ENCODE results near the gene SLC25A2. TPM values are rescaled to one million over a fixed set of nuclear protein-coding genes. Genes with fewer than 3 reads are reported as not detected.
A peak's percentile ranks its signal among the peaks of the same experiment; 100 is the strongest.
"Not testable (repeated sequence)": the region's sequence is repeated elsewhere in the genome, so short reads cannot be mapped to it uniquely, and the experiment has no call there.

SLC25A2 gene
- total and polyA plus RNA-seq, 2 experiments from 2014 or later: not detected

DNA sequence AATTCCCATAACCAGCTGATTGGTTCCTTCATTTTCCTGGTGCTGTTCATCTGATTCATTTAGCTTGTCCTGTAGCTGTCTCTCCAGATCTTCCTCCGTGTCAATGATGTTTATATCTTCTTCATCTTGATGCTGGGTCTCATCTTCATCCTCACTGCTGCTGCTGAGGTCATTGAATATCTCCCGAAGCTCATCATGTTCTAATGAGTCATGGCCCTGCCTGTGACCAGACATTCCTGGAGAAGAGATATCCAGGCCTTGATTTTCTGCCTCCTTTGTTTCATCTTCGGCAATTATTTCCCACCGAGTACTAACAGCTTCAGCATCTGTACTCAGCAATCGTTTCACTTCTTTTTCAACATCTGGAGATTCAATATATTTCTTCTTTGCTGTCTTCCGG is 15.4 kb upstream of the SLC25A2 start:
- Histone ChIP-seq H3K27ac (ENCODE audit: low read depth) (no peak overlapping the region), H4K20me1 (replicated peaks; ENCODE audit: insufficient read depth) (peaks cover 24% of the 10 kb centered on the region), H3K27me3 (ENCODE audit: insufficient read depth) (no peaks in the 10 kb centered on the region), H3K4me1 (ENCODE audit: insufficient read depth) (peaks cover 14% of the 10 kb centered on the region; the same call in 1 of the 2 replicates), H3K9me2 (ENCODE audit: insufficient read depth) (no peaks in the 10 kb centered on the region), H3F3A (replicated peaks; ENCODE audit: low read depth) (no peaks in the 10 kb centered on the region), H3K79me2 (replicated peaks; ENCODE audit: insufficient read depth) (peaks cover 44% of the 10 kb centered on the region), H3K4me3 (peak overlapping the region; percentile 67), H3K4me2 (peak overlapping the region; percentile 80), H2AFZ (no peak overlapping the region), H3K36me3 (ENCODE audit: insufficient read depth) (peaks cover 13% of the 10 kb centered on the region)
- no peak overlapping the region for H3K27ac Mint-ChIP-seq
- peaks cover 10% of the 10 kb centered on the region for H3K4me1 Mint-ChIP-seq
- H3K27me3 Mint-ChIP-seq (ENCODE audit: insufficient read depth, low read depth, poor library complexity): peaks cover 15% of the 10 kb centered on the region
- H3K9me3 Mint-ChIP-seq: peaks cover 53% of the 10 kb centered on the region
- ATAC-seq: no peak
- peak overlapping the region; percentile 95 for H3K4me3 Mint-ChIP-seq
- no peak for DNase-seq (ENCODE audit: low spot score)
- no peak for TF ChIP-seq EZH2phosphoT487 (IDR thresholded peaks at IDR 0.05; ENCODE audit: unreplicated experiment)
- H3K36me3 Mint-ChIP-seq (ENCODE audit: low read depth): peaks cover 57% of the 10 kb centered on the region

DNA sequence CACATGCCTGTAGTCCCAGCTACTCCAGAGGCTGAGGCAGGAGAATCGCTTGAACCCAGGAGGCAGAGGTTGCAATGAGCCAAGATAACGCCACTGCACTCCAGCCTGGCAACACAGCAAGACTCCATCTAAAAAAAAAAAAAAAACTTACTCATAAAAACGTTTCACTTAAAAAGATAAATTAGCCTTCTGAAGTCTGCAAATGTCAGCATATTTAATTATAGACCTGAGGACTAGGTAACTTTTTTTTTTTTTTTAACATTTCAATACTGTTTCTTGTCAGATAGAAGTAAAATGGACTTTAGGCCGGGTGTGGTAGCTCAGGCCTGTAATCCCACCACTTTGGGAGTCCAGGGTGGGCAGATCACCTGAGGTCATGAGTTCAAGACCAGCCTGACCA is 13.1 kb upstream of the SLC25A2 start:
- not testable (repeated sequence) for H3K27ac Mint-ChIP-seq; H3K4me2 ChIP-seq; ATAC-seq; H3K4me3 Mint-ChIP-seq; H3K27me3 ChIP-seq (ENCODE audit: insufficient read depth); DNase-seq (ENCODE audit: low spot score); H3K9me2 ChIP-seq (ENCODE audit: insufficient read depth); H3K27ac ChIP-seq (ENCODE audit: low read depth); H3K4me3 ChIP-seq; H3F3A ChIP-seq (replicated peaks; ENCODE audit: low read depth); H2AFZ ChIP-seq
- Mint-ChIP-seq H3K27me3 (ENCODE audit: insufficient read depth, low read depth, poor library complexity) (peaks cover 15% of the 10 kb centered on the region), H3K4me1 (peaks cover 10% of the 10 kb centered on the region), H3K36me3 (ENCODE audit: low read depth) (peaks cover 63% of the 10 kb centered on the region), H3K9me3 (peaks cover 53% of the 10 kb centered on the region)
- peaks cover 13% of the 10 kb centered on the region for H3K36me3 ChIP-seq (ENCODE audit: insufficient read depth)
- peaks cover 14% of the 10 kb centered on the region; the same call in 1 of the 2 replicates for H3K4me1 ChIP-seq (ENCODE audit: insufficient read depth)
- peaks cover 24% of the 10 kb centered on the region for H4K20me1 ChIP-seq (replicated peaks; ENCODE audit: insufficient read depth)
- H3K79me2 ChIP-seq (replicated peaks; ENCODE audit: insufficient read depth): peaks cover 47% of the 10 kb centered on the region

DNA sequence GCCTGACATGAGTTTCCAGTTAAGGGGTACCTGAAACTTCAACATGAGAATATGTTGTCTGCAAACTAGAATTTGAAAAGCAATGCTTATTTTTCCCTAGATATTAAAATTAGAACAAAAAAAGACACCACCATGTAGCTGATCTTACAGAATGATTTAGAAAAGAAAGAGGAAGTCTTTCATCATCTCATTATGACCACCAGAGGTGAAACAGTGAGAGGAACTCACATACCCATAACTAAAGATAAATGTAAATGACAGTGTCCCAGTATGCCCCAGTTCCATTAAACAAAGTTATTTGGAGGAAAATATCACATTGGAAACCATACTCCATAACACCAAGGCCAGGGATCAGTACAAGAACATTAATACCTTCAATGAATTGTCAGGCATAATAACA is 9.9 kb upstream of the SLC25A2 start:
- Histone ChIP-seq H3K36me3 (ENCODE audit: insufficient read depth) (peaks cover 5% of the 10 kb centered on the region), H3K4me2 (no peak overlapping the region), H3K27ac (ENCODE audit: low read depth) (no peak overlapping the region), H3F3A (replicated peaks; ENCODE audit: low read depth) (no peaks in the 10 kb centered on the region), H3K4me1 (ENCODE audit: insufficient read depth) (peaks cover 7% of the 10 kb centered on the region; the same call in 1 of the 2 replicates), H3K79me2 (replicated peaks; ENCODE audit: insufficient read depth) (peaks cover 30% of the 10 kb centered on the region), H3K9me2 (ENCODE audit: insufficient read depth) (no peaks in the 10 kb centered on the region), H3K27me3 (ENCODE audit: insufficient read depth) (no peaks in the 10 kb centered on the region), H2AFZ (no peak overlapping the region), H4K20me1 (replicated peaks; ENCODE audit: insufficient read depth) (peaks cover 14% of the 10 kb centered on the region), H3K4me3 (no peak overlapping the region)
- Mint-ChIP-seq H3K4me3 (no peak overlapping the region), H3K4me1 (peaks cover 5% of the 10 kb centered on the region; the same call in 2 of the 3 replicates), H3K27ac (no peak overlapping the region), H3K36me3 (ENCODE audit: low read depth) (peaks cover 48% of the 10 kb centered on the region), H3K27me3 (ENCODE audit: insufficient read depth, low read depth, poor library complexity) (peaks cover 5% of the 10 kb centered on the region), H3K9me3 (peaks cover 33% of the 10 kb centered on the region)
- DNase-seq (ENCODE audit: low spot score): no peak
- ATAC-seq: no peak
- no peak for TF ChIP-seq NANOG (IDR thresholded peaks at IDR 0.05; ENCODE audit: borderline replicate concordance)
- TF ChIP-seq ZNF114 (CRISPR knock-in tag; IDR thresholded peaks at IDR 0.05): no peak
- no peak for TF ChIP-seq CREB1 (CRISPR knock-in tag; IDR thresholded peaks at IDR 0.05; ENCODE audit: low read depth)
- no peak for TF ChIP-seq POLR2AphosphoS5 (IDR thresholded peaks at IDR 0.05; ENCODE audit: low read depth)
- no peak for TF ChIP-seq CTCF (conservative IDR thresholded peaks at IDR 0.05; ENCODE audit: low read depth in 2 of 2)
- TF ChIP-seq REST (IDR thresholded peaks at IDR 0.05; ENCODE audit: unreplicated experiment): no peak
- no peak for TF ChIP-seq ETS1 (IDR thresholded peaks at IDR 0.05)
- TF ChIP-seq EZH2 (IDR thresholded peaks at IDR 0.05; ENCODE audit: low read depth, unreplicated experiment): no peak
- TF ChIP-seq ZNF331 (CRISPR knock-in tag; IDR thresholded peaks at IDR 0.05; ENCODE audit: low read depth): no peak
